ENCODE data around the gene DNM2.
A peak's percentile ranks its signal among the peaks of the same experiment; 100 is the strongest.
"Not testable (repeated sequence)": the region's sequence is repeated elsewhere in the genome, so short reads cannot be mapped to it uniquely, and the experiment has no call there.

The DNM2 gene

GRCh38 chr19:10751109-10751953, 33.5 kb downstream of the DNM2 start:
- peak; percentile 23 for DNase-seq (ENCODE audit: low read depth)
- TF ChIP-seq MAX (IDR thresholded peaks at IDR 0.05; ENCODE audit: low read depth, low read length) (no peak), MYC (IDR thresholded peaks at IDR 0.05; ENCODE audit: low read depth, low read length) (no peak), POLR2A (IDR thresholded peaks at IDR 0.05; ENCODE audit: extremely low read depth, insufficient read length) (no peak)
- TF ChIP-seq, protein P1, sequence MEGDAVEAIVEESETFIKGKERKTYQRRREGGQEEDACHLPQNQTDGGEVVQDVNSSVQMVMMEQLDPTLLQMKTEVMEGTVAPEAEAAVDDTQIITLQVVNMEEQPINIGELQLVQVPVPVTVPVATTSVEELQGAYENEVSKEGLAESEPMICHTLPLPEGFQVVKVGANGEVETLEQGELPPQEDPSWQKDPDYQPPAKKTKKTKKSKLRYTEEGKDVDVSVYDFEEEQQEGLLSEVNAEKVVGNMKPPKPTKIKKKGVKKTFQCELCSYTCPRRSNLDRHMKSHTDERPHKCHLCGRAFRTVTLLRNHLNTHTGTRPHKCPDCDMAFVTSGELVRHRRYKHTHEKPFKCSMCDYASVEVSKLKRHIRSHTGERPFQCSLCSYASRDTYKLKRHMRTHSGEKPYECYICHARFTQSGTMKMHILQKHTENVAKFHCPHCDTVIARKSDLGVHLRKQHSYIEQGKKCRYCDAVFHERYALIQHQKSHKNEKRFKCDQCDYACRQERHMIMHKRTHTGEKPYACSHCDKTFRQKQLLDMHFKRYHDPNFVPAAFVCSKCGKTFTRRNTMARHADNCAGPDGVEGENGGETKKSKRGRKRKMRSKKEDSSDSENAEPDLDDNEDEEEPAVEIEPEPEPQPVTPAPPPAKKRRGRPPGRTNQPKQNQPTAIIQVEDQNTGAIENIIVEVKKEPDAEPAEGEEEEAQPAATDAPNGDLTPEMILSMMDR (IDR thresholded peaks at IDR 0.05; ENCODE audit: low read depth, low read length): no peak
- H3K4me3 ChIP-seq (ENCODE audit: low read depth, low read length): no peak overlapping the region

- TF ChIP-seq MYC (IDR thresholded peaks at IDR 0.05; ENCODE audit: low read depth, low read length): no peak
- no peak for TF ChIP-seq POLR2A (IDR thresholded peaks at IDR 0.05; ENCODE audit: extremely low read depth, insufficient read length)
- no peak for TF ChIP-seq MAX (IDR thresholded peaks at IDR 0.05; ENCODE audit: low read depth, low read length)
- TF ChIP-seq, protein P1 (IDR thresholded peaks at IDR 0.05; ENCODE audit: low read depth, low read length): no peak
These were observed 34.5 kb downstream of the DNM2 start for GRCh38 chr19:10752237-10752912.

DNA sequence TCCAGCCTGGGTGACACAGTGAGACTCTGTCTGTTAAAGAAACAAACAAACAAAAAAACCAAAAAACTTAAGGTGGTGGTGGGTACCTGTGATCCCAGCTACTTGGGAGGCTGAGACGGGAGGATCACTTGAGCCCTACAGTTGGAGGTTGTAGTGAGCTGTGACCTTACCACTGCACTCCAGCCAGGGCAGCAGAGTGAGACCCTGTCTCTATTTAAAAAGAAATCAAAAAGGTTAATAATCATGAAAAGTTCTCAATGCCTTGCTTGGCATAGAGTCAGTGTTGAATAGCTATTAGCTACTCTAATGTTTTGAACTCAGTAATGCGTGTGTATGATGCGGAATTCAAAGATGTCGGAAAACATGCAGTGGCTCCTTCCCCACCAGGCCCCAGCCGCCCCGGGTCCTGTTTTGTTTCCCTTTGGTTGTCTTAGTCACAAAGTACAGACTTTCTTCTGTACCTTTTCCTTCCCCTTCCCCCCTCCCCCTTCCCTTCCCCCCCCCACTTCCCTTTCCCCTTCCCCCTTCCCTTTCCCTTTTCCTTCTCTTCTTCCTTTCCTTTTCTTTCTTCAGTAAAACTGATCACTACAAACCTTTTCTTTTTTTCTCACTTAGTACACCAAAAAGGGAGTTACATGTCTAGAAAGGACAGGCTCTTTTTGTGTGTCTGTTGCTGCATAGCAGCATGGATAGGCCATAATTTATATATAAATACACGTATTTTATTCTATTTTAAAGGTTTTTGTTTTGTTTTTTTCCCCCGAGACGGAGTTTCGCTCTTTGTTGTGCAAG, 35.2 kb downstream of the DNM2 start:
- TF ChIP-seq MYC (IDR thresholded peaks at IDR 0.05; ENCODE audit: low read depth, low read length): no peak
- TF ChIP-seq MAX (IDR thresholded peaks at IDR 0.05; ENCODE audit: low read depth, low read length): no peak
- TF ChIP-seq POLR2A (IDR thresholded peaks at IDR 0.05; ENCODE audit: extremely low read depth, insufficient read length): no peak
- TF ChIP-seq, protein P1 (IDR thresholded peaks at IDR 0.05; ENCODE audit: low read depth, low read length): no peak
- no peak for DNase-seq (ENCODE audit: low read depth)
- no peak overlapping the region for H3K4me3 ChIP-seq (ENCODE audit: low read depth, low read length)

More at GRCh38 chr19:10752237-10752912, 34.5 kb downstream of the DNM2 start:
- no peak overlapping the region for H3K4me3 ChIP-seq (ENCODE audit: low read depth, low read length)
- no peak for DNase-seq (ENCODE audit: low read depth)

DNA sequence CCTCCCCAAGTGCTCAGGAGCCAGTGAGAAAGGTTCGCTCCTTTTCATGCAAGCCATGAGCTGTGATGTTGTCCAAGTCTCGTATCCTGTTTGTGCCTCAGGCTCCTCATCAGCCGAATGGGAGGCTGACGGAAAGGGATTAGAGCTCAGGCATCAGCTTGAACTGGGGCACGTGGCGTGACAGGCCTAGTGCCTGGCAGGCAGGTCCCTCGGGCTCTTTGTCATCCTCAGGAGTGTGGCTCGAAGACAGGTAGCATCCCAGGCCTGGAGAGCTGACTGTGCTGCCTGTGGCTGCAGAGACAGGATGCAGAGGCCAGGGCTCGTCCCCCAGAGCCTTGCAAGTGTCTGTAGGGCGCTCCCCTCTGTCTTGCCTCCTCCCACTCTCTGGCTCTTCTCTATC, 38.5 kb downstream of the DNM2 start:
- no peak overlapping the region for H3K4me3 ChIP-seq (ENCODE audit: low read depth, low read length)
- DNase-seq (ENCODE audit: low read depth): no peak
- TF ChIP-seq, protein P1 (IDR thresholded peaks at IDR 0.05; ENCODE audit: low read depth, low read length): no peak
- TF ChIP-seq POLR2A (IDR thresholded peaks at IDR 0.05; ENCODE audit: extremely low read depth, insufficient read length) (no peak), MAX (IDR thresholded peaks at IDR 0.05; ENCODE audit: low read depth, low read length) (no peak), MYC (IDR thresholded peaks at IDR 0.05; ENCODE audit: low read depth, low read length) (no peak)

- DNase-seq (ENCODE audit: low read depth): no peak
- no peak for TF ChIP-seq POLR2A (IDR thresholded peaks at IDR 0.05; ENCODE audit: extremely low read depth, insufficient read length)
- H3K4me3 ChIP-seq (ENCODE audit: low read depth, low read length): no peak overlapping the region
These were observed 38.9 kb downstream of the DNM2 start for GRCh38 chr19:10756791-10757190.

DNA sequence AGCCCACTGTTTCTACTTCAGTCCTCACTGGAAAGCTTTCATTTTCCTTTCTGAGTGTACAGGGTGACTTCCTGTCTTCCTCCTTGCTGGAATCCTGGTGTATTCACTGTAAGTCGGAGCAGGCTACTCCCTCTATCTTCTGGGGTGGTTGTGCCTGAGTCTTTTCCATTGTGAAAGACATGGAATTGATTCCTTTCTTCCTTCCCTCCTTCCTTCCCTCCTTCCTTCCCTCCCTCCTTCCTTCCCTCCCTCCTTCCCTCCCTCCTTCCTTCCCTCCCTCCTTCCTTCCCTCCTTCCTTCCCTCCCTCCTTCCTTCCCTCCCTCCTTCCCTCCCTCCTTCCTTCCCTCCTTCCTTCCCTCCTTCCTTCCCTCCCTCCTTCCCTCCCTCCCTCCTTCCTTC, 40.2 kb downstream of the DNM2 start:
- H3K4me3 ChIP-seq (ENCODE audit: low read depth, low read length); DNase-seq (ENCODE audit: low read depth): not testable (repeated sequence)
